Endothelial cell of umbilical vein (primary cell): ENCODE data around the gene LY9. TPM values are rescaled to one million over a fixed set of nuclear protein-coding genes. Genes with fewer than 3 reads are reported as not detected.

Source experiments
- BruUV-seq: library from RNA; stranded (reverse); fragments of 400-500 nt; replicated peaks from 2 replicates; lab custom pipeline; 2021; lab: Mats Ljungman, UMichigan
- CTCF ChIA-PET: fragments of 300-600, 350-600 bp; sonication (Branson Sonifier 250); formaldehyde crosslinking; loops from one replicate; lab custom pipeline; 2021; ENCODE audit warnings: antibody characterized with exemption, inconsistent platforms; lab: Charles Lee
- POLR2A ChIA-PET: fragments of 300-600, 350-600 bp; sonication (Branson Sonifier 250); formaldehyde crosslinking; loops from one replicate; lab custom pipeline; 2021; ENCODE audit warnings: antibody characterized with exemption, inconsistent platforms; lab: Charles Lee
- DNase-seq: peaks from one replicate; pipeline ENCODE4 v3.0.0-alpha.2; 2011; ENCODE audit warnings: low read depth, low spot score
- FAIRE-seq: peaks from 2 replicates; lab custom pipeline; 2011; peaks lifted over from hg19 to GRCh38; lab: Jason Lieb, UNC
- H2AFZ ChIP-seq: 2 replicates; pipeline ENCODE4 v1.6.0; 2012; ENCODE audit warnings: low read depth, low read length, control low read depth, inconsistent platforms
- H3K27ac ChIP-seq: 2 replicates; pipeline ENCODE4 v1.5.1; 2011; ENCODE audit warnings: low read depth, mild to moderate bottlenecking, control low read depth, low read length, moderate library complexity; ENCODE audit not compliant: insufficient read depth
- H3K27me3 ChIP-seq, 2 experiments: 2 replicates each; pipeline versions ENCODE4 v1.6.0 to v1.6.1; 2011; ENCODE audit warnings: low read length in 2 of 2, mixed read lengths in 1 of 2; ENCODE audit not compliant: control insufficient read depth in 2 of 2, insufficient read depth in 2 of 2
- H3K36me3 ChIP-seq, 2 experiments: 2 replicates in 1 of 2; 3 replicates in 1 of 2; pipeline ENCODE4 v1.5.1; 2011; ENCODE audit warnings: low read length in 2 of 2, mild to moderate bottlenecking in 1 of 2, moderate library complexity in 1 of 2; ENCODE audit not compliant: control insufficient read depth in 2 of 2, insufficient read depth in 2 of 2; ENCODE audit errors: extremely low read depth in 1 of 2
- H3K4me1 ChIP-seq: 3 replicates; pipeline ENCODE4 v1.5.1; 2011; ENCODE audit warnings: mild to moderate bottlenecking, low read length; ENCODE audit not compliant: control insufficient read depth, insufficient read depth; ENCODE audit errors: extremely low read depth
- H3K4me2 ChIP-seq: 2 replicates; pipeline ENCODE4 v1.6.1; 2011; ENCODE audit warnings: low read length, control low read depth, mixed read lengths; ENCODE audit not compliant: insufficient read depth
- H3K4me3 ChIP-seq, 3 experiments: fragments of 200-600 bp in 1 of 3; sonication (generic), shearing (Covaris generic) in 1 of 3; replicated peaks in 1 of 3; 2 replicates each; pipeline ENCODE4 v1.5.1; 2011 to 2016; ENCODE audit warnings: control low read depth in 3 of 3, low read length in 3 of 3, mild to moderate bottlenecking in 2 of 3, inconsistent platforms in 1 of 3, low read depth in 1 of 3, moderate library complexity in 1 of 3; ENCODE audit not compliant: insufficient read depth in 1 of 3
- H3K79me2 ChIP-seq: 2 replicates; pipeline ENCODE4 v1.6.0; 2012; ENCODE audit warnings: low read length, inconsistent platforms; ENCODE audit not compliant: control insufficient read depth, insufficient read depth
- H3K9ac ChIP-seq: replicated peaks from 2 replicates; pipeline ENCODE3; 2011; ENCODE audit warnings: low read length, control low read depth; ENCODE audit not compliant: insufficient read depth; ENCODE audit errors: extremely low read depth
- H3K9me1 ChIP-seq: replicated peaks from 3 replicates; pipeline ENCODE4 v1.6.0; 2011; ENCODE audit warnings: mild to moderate bottlenecking, low read length; ENCODE audit not compliant: control insufficient read depth, insufficient read depth; ENCODE audit errors: extremely low read depth
- H3K9me3 ChIP-seq: replicated peaks from 2 replicates; pipeline ENCODE4 v1.5.1; 2012; ENCODE audit warnings: low read length, inconsistent platforms; ENCODE audit not compliant: control insufficient read depth, insufficient read depth
- H4K20me1 ChIP-seq: replicated peaks from 2 replicates; pipeline ENCODE3; 2011; ENCODE audit warnings: mild to moderate bottlenecking, low read length; ENCODE audit not compliant: control insufficient read depth, insufficient read depth; ENCODE audit errors: extremely low read depth
- EZH2 ChIP-seq: IDR thresholded peaks from 2 replicates; pipeline ENCODE4 v1.6.1; 2012; ENCODE audit warnings: borderline replicate concordance, low read depth, mild to moderate bottlenecking, moderate library complexity, low read length, inconsistent platforms; ENCODE audit not compliant: severe bottlenecking
- FOS ChIP-seq: IDR thresholded peaks from 2 replicates; pipeline ENCODE4 v1.6.1; 2011; ENCODE audit warnings: mild to moderate bottlenecking, low read length, moderate library complexity, borderline replicate concordance; ENCODE audit not compliant: insufficient read depth
- GATA2 ChIP-seq: IDR thresholded peaks from 2 replicates; pipeline ENCODE4 v1.7.0; 2011; ENCODE audit warnings: low read depth, mild to moderate bottlenecking, moderate library complexity, mixed read lengths, low read length; ENCODE audit not compliant: insufficient read length, insufficient read depth
- JUN ChIP-seq: IDR thresholded peaks from 2 replicates; pipeline ENCODE4 v1.6.1; 2011; ENCODE audit warnings: borderline replicate concordance, low read depth; ENCODE audit not compliant: insufficient read length, insufficient read depth
- MAX ChIP-seq: IDR thresholded peaks from 2 replicates; pipeline ENCODE4 v1.6.1; 2011; ENCODE audit not compliant: insufficient read depth, insufficient read length
- MYC ChIP-seq: IDR thresholded peaks from one replicate; pipeline ENCODE4 v1.6.1; 2011; ENCODE audit warnings: mild to moderate bottlenecking, low read depth, low read length
- POLR2A ChIP-seq: IDR thresholded peaks from 2 replicates; pipeline ENCODE4 v1.6.1; 2012; ENCODE audit warnings: low read depth, mild to moderate bottlenecking, control low read depth, low read length
- POLR2AphosphoS5 ChIP-seq: IDR thresholded peaks from 2 replicates; pipeline ENCODE4 v1.6.1; 2012; ENCODE audit warnings: low read depth, mild to moderate bottlenecking, control low read depth, low read length, moderate library complexity; ENCODE audit not compliant: insufficient read depth
- dilution Hi-C: fragments of 300-500 bp; cut with MboI; formaldehyde crosslinking; loops from one replicate; pipeline ENCODE4 v1.15.0; 2019; ENCODE audit warnings: low sequenced_read_pairs; ENCODE audit not compliant: extremely low pct_ligation_motif_present
- intact Hi-C: fragments of 100-400 bp; cut with micrococcal nuclease; formaldehyde crosslinking; loops from one replicate; pipeline ENCODE4 v1.10.0; 2022
- polyA plus RNA-seq, 4 experiments: library from polyadenylated mRNA; depleted of rRNA in 3 of 4; stranded (reverse) in 3 of 4; unstranded in 1 of 4; fragments of >200 nt; gene quantifications; 2 replicates each; pipeline versions ENCODE4 v1.2.1 to v1.2.3, GENCODE V29; 2011 to 2012; ENCODE audit warnings: missing spikeins in 1 of 4
- total RNA-seq: library from RNA; stranded (reverse); gene quantifications from 2 replicates; pipeline ENCODE4 v1.2.3, GENCODE V29; 2021
- TF ChIP-seq, protein P1 (sequence below), 2 donors: IDR thresholded peaks; 1 replicate in 1 of 2; 2 replicates in 1 of 2; pipeline ENCODE4 v1.5.1; 2011; ENCODE audit warnings: low read length in 2 of 2, mild to moderate bottlenecking in 2 of 2, moderate library complexity in 2 of 2, control low read depth in 1 of 2, inconsistent platforms in 1 of 2, low read depth in 1 of 2; ENCODE audit not compliant: insufficient read depth in 1 of 2; ENCODE audit errors: extremely low read depth in 1 of 2

Gene LY9
- total and polyA plus RNA-seq, 2 donors (not counting 3 experiments of a cell fraction or from before 2014, with no cell fraction given) = not detected

GRCh38 chr1:160806784-160807183 is 10.8 kb downstream of the LY9 start:
- no peak overlapping the region for H3K9ac ChIP-seq
- no peak overlapping the region for H3K4me2 ChIP-seq
- CTCF ChIA-PET = no interaction called here
- H3K4me3 ChIP-seq = no peak overlapping the region
- H3K79me2 ChIP-seq = no peaks in the 10 kb centered on the region
- no peaks in the 10 kb centered on the region for H3K4me1 ChIP-seq
- FAIRE-seq (no peak), DNase-seq (no peak)
- no peaks in the 10 kb centered on the region for H3K9me3 ChIP-seq
- no peak overlapping the region for H2AFZ ChIP-seq
- intact Hi-C loops (no loop called here), dilution Hi-C loops (no loop called here)
- no peak overlapping the region for H3K27ac ChIP-seq
- peaks cover 0 to 4% of the 10 kb centered on the region in 2 experiments for H3K27me3 ChIP-seq
- POLR2A ChIA-PET = no interaction called here
- H4K20me1 ChIP-seq = no peaks in the 10 kb centered on the region
- H3K9me1 ChIP-seq = no peaks in the 10 kb centered on the region
- no TSS peak for BruUV-seq
- no peaks in the 10 kb centered on the region for H3K36me3 ChIP-seq
- TF ChIP-seq, protein P1, sequence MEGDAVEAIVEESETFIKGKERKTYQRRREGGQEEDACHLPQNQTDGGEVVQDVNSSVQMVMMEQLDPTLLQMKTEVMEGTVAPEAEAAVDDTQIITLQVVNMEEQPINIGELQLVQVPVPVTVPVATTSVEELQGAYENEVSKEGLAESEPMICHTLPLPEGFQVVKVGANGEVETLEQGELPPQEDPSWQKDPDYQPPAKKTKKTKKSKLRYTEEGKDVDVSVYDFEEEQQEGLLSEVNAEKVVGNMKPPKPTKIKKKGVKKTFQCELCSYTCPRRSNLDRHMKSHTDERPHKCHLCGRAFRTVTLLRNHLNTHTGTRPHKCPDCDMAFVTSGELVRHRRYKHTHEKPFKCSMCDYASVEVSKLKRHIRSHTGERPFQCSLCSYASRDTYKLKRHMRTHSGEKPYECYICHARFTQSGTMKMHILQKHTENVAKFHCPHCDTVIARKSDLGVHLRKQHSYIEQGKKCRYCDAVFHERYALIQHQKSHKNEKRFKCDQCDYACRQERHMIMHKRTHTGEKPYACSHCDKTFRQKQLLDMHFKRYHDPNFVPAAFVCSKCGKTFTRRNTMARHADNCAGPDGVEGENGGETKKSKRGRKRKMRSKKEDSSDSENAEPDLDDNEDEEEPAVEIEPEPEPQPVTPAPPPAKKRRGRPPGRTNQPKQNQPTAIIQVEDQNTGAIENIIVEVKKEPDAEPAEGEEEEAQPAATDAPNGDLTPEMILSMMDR (IDR thresholded peaks at IDR 0.05; ENCODE audit: extremely low read depth in 1 of 2, insufficient read depth in 1 of 2, low read depth in 1 of 2, low read length in 2 of 2) = no peak
- TF ChIP-seq GATA2 (no peak), JUN (no peak), POLR2A (no peak), MYC (no peak), FOS (no peak), POLR2AphosphoS5 (no peak), EZH2 (no peak), MAX (no peak)
